Measurements from ENCODE around the gene BICD1.

GRCh38 chr12:32402170-32402569 lies 295.5 kb downstream of the BICD1 start:
- no peak for TF ChIP-seq POLR2A (IDR thresholded peaks at IDR 0.05; ENCODE audit: low read depth, low read length)
- no peak for TF ChIP-seq POLR2AphosphoS5 (IDR thresholded peaks at IDR 0.05; ENCODE audit: low read depth, low read length)

All from GM12892 (cell line).